ENCODE data around the gene SLC14A1. TPM values are rescaled to one million over a fixed set of nuclear protein-coding genes. Genes with fewer than 3 reads are reported as not detected.

SLC14A1 gene
- total and polyA plus RNA-seq, 2 experiments from 2014 or later, result 0.21 to 0.53 TPM

- H3K4me2 ChIP-seq, result no peak overlapping the region
- H3K4me3 ChIP-seq, result no peak overlapping the region
- Mint-ChIP-seq H3K27ac (no peak overlapping the region), H3K36me3 (ENCODE audit: low read depth) (peaks cover 32% of the 10 kb centered on the region), H3K4me1 (no peaks in the 10 kb centered on the region; the same call in 2 of the 3 replicates), H3K4me3 (no peak overlapping the region), H3K27me3 (ENCODE audit: insufficient read depth, low read depth, poor library complexity) (peaks cover 4% of the 10 kb centered on the region), H3K9me3 (peaks cover 54% of the 10 kb centered on the region)
- no peak overlapping the region for H2AFZ ChIP-seq
- no peaks in the 10 kb centered on the region for H3F3A ChIP-seq (replicated peaks; ENCODE audit: low read depth)
- no peaks in the 10 kb centered on the region for H4K20me1 ChIP-seq (replicated peaks; ENCODE audit: insufficient read depth)
- no peaks in the 10 kb centered on the region for H3K79me2 ChIP-seq (replicated peaks; ENCODE audit: insufficient read depth)
- TF ChIP-seq REST (IDR thresholded peaks at IDR 0.05; ENCODE audit: unreplicated experiment) (no peak), CTCF (conservative IDR thresholded peaks at IDR 0.05; ENCODE audit: low read depth in 2 of 2) (no peak), EZH2 (IDR thresholded peaks at IDR 0.05; ENCODE audit: low read depth, unreplicated experiment) (no peak), EZH2phosphoT487 (IDR thresholded peaks at IDR 0.05; ENCODE audit: unreplicated experiment) (no peak), NANOG (IDR thresholded peaks at IDR 0.05; ENCODE audit: borderline replicate concordance) (no peak), ZNF114 (CRISPR knock-in tag; IDR thresholded peaks at IDR 0.05) (no peak), ZNF462 (CRISPR knock-in tag; IDR thresholded peaks at IDR 0.05) (no peak), ETS1 (IDR thresholded peaks at IDR 0.05) (no peak), JUNB (IDR thresholded peaks at IDR 0.05; ENCODE audit: unreplicated experiment) (no peak), ZNF331 (CRISPR knock-in tag; IDR thresholded peaks at IDR 0.05; ENCODE audit: low read depth) (no peak), STAT1 (IDR thresholded peaks at IDR 0.05; ENCODE audit: unreplicated experiment) (no peak)
- H3K9me2 ChIP-seq (ENCODE audit: insufficient read depth), result 0 out of 2 replicates have a peak, but pooled peaks cover 3% of the 10 kb centered on the region
- no peaks in the 10 kb centered on the region; the same call in 1 of the 2 replicates for H3K36me3 ChIP-seq (ENCODE audit: insufficient read depth)
- H3K27ac ChIP-seq (ENCODE audit: low read depth), result no peak overlapping the region
- no peaks in the 10 kb centered on the region for H3K27me3 ChIP-seq (ENCODE audit: insufficient read depth)
- DNase-seq (ENCODE audit: low spot score), result no peak
- ATAC-seq, result no peak
- no peaks in the 10 kb centered on the region for H3K4me1 ChIP-seq (ENCODE audit: insufficient read depth)
Observed at GRCh38 chr18:45708831-45709230, 15.2 kb upstream of the SLC14A1 start.

All from GM23338 (cell line).